Measurements from ENCODE around the gene NPEPL1. TPM values are rescaled to one million over a fixed set of nuclear protein-coding genes. Genes with fewer than 3 reads are reported as not detected.

NPEPL1 gene
- total and polyA plus RNA-seq, 10 of the 15 experiments (the other 5 are each of a cell fraction or from before 2014, with no cell fraction given): 0.08 to 21.3 (median 10.2) TPM

DNA sequence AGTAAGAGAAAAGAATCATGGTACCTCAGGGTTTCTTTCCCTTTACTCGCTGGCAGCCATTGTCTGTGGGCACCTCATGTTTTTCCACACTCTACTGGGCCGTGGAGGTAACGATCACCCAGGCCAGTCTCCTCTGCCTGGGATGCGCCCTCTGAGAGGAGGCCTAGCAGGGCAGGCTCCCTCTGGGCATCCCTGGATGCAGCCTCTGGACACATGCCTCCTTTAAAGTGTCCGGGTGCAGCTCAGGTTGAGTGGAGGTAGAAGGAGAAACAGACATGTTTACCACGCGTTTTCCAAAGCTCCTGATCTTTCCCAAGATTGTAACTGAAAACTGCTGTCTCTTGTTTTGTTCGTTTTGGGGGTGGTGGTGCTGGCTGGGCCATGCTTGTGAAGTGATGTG lies 13.8 kb upstream of the NPEPL1 start:
- in situ Hi-C loops (cut with MboI) (loop anchor here (25.0 kb wide), 1 partner anchor 442 kb away; the partner anchor contains the start of gene ANKRD60), intact Hi-C loops (cut with micrococcal nuclease; ENCODE audit: unreplicated experiment) (no loop called here)
- no peak overlapping the region for H3K27ac ChIP-seq (ENCODE audit: control insufficient read depth, insufficient read depth)
- ChIA-PET POLR2A (interaction anchor here (0.5 kb wide), 1 partner anchor 28 kb away, joined by 6 read pairs; no protein-coding TSS in a partner anchor), RAD21 (ENCODE audit: unreplicated experiment) (no interaction called here), SMC1A (ENCODE audit: uncharacterized antibody, unreplicated experiment) (interaction anchor here (0.7 kb wide), 1 partner anchor 28 kb away, joined by 3 read pairs; the partner anchor contains the start of gene STX16), CTCF (no interaction called here)
- 92% methylated on average over 8 of the region's 8 CpGs for WGBS (ENCODE audit: insufficient coverage, insufficient replicate concordance, low lambda C conversion rate, missing lambda C conversion rate)
- H3K36me3 ChIP-seq (ENCODE audit: control insufficient read depth in 2 of 2, insufficient read depth in 2 of 2, low read length in 1 of 2): peaks cover 8 to 12% of the 10 kb centered on the region in 2 experiments; a peak in 3 of 4 replicates
- no peak overlapping the region for H3K9ac ChIP-seq (ENCODE audit: control insufficient read depth, insufficient read depth, low read length)
- no peaks in the 10 kb centered on the region for H3K79me2 ChIP-seq (ENCODE audit: control insufficient read depth, insufficient read depth, low read length)
- no peak overlapping the region for H2AFZ ChIP-seq (ENCODE audit: control insufficient read depth, low read depth, low read length)
- DNase-seq (ENCODE audit: low read depth, low spot score) (no peak), FAIRE-seq (no peak), ATAC-seq (no peak)
- TF ChIP-seq EGR1 (IDR thresholded peaks at IDR 0.05; ENCODE audit: borderline replicate concordance in 1 of 2, low read depth in 2 of 2, low read length in 2 of 2) (no peak), NFYB (IDR thresholded peaks at IDR 0.05; ENCODE audit: insufficient read depth, low read depth, low read length) (no peak), NFYA (IDR thresholded peaks at IDR 0.05; ENCODE audit: borderline replicate concordance, low read depth, low read length) (no peak), POLR2A (IDR thresholded peaks at IDR 0.05; ENCODE audit: low read depth, low read length) (0 out of 2 replicates have a peak, but pooled peaks have one; percentile 16)
- no peaks in the 10 kb centered on the region for H4K20me1 ChIP-seq (ENCODE audit: control insufficient read depth, insufficient read depth)
- H3K4me3 ChIP-seq: no peak overlapping the region
- H3K4me1 ChIP-seq (ENCODE audit: control insufficient read depth, insufficient read depth, low read length): no peaks in the 10 kb centered on the region
- BruUV-seq (replicated peaks): no TSS peak
- H3K4me2 ChIP-seq (ENCODE audit: control insufficient read depth, insufficient read depth): no peak overlapping the region
- no peaks in the 10 kb centered on the region for H3K27me3 ChIP-seq (replicated peaks in 1 of 2; ENCODE audit: control insufficient read depth in 2 of 2, insufficient read depth in 2 of 2, low read length in 1 of 2)
- H3K9me3 ChIP-seq (replicated peaks; ENCODE audit: control insufficient read depth, insufficient read depth, low read length): no peaks in the 10 kb centered on the region

- BruUV-seq (replicated peaks): no TSS peak
- intact Hi-C loops (cut with micrococcal nuclease; ENCODE audit: unreplicated experiment) (no loop called here), in situ Hi-C loops (cut with MboI) (loop anchor here (25.0 kb wide), 1 partner anchor 446 kb away; the partner anchor contains the start of gene ANKRD60)
- Histone ChIP-seq H3K9me3 (replicated peaks; ENCODE audit: control insufficient read depth, insufficient read depth, low read length) (no peaks in the 10 kb centered on the region), H3K79me2 (ENCODE audit: control insufficient read depth, insufficient read depth, low read length) (no peaks in the 10 kb centered on the region), H3K9ac (ENCODE audit: control insufficient read depth, insufficient read depth, low read length) (no peak overlapping the region), H2AFZ (ENCODE audit: control insufficient read depth, low read depth, low read length) (no peak overlapping the region), H3K36me3 (ENCODE audit: control insufficient read depth in 2 of 2, insufficient read depth in 2 of 2, low read length in 1 of 2) (peaks cover 3 to 5% of the 10 kb centered on the region in 2 experiments; a peak in 2 of 4 replicates), H3K27ac (ENCODE audit: control insufficient read depth, insufficient read depth) (no peak overlapping the region), H3K4me1 (ENCODE audit: control insufficient read depth, insufficient read depth, low read length) (no peaks in the 10 kb centered on the region), H3K4me3 (no peak overlapping the region), H4K20me1 (ENCODE audit: control insufficient read depth, insufficient read depth) (no peaks in the 10 kb centered on the region), H3K27me3 (replicated peaks in 1 of 2; ENCODE audit: control insufficient read depth in 2 of 2, insufficient read depth in 2 of 2, low read length in 1 of 2) (no peaks in the 10 kb centered on the region), H3K4me2 (ENCODE audit: control insufficient read depth, insufficient read depth) (no peak overlapping the region)
- ChIA-PET SMC1A (ENCODE audit: uncharacterized antibody, unreplicated experiment) (no interaction called here), CTCF (no interaction called here), POLR2A (no interaction called here), RAD21 (ENCODE audit: unreplicated experiment) (no interaction called here)
- WGBS (ENCODE audit: insufficient coverage, insufficient replicate concordance, low lambda C conversion rate, missing lambda C conversion rate): 97% methylated on average over 11 of the region's 11 CpGs
- DNase-seq (ENCODE audit: low read depth, low spot score) (no peak), FAIRE-seq (no peak), ATAC-seq (no peak)
- TF ChIP-seq BCL3 (IDR thresholded peaks at IDR 0.05; ENCODE audit: borderline replicate concordance, insufficient read depth, low read depth, low read length, poor library complexity, severe bottlenecking) (peak; percentile 59), SIN3A (IDR thresholded peaks at IDR 0.05; ENCODE audit: low read depth, low read length) (no peak)
Observed at GRCh38 chr20:58682656-58683531, 9.7 kb upstream of the NPEPL1 start.

All from GM12878 (cell line).